ENCODE measurements around the gene HOXA9. TPM values are rescaled to one million over a fixed set of nuclear protein-coding genes. Genes with fewer than 3 reads are reported as not detected.

The HOXA9 gene
- polyA plus RNA-seq, 2 of the 4 experiments (the other 2 are of a cell fraction): 1.4 TPM

- H3K4me2 ChIP-seq: no peak overlapping the region
- DNase-seq (ENCODE audit: low read depth in 1 of 2, low spot score in 1 of 2): no peak
- ATAC-seq: no peak
- CTCF ChIA-PET: interaction anchor here (0.9 to 3.8 kb wide), 9 partner anchors 10 to 446 kb away, joined by 3 to 22 read pairs (median 4); partner anchors contain the start of gene HOXA5
- H3K27ac ChIP-seq: no peak overlapping the region
- no peak for FAIRE-seq
- TF ChIP-seq POLR2A (IDR thresholded peaks at IDR 0.05; ENCODE audit: low read length) (no peak), CTCF (IDR thresholded peaks at IDR 0.05) (no peak), JUNB (IDR thresholded peaks at IDR 0.05) (no peak), HMGXB4 (CRISPR knock-in tag; IDR thresholded peaks at IDR 0.05; ENCODE audit: borderline replicate concordance) (no peak), ZC3H11A (IDR thresholded peaks at IDR 0.05) (no peak), CHD4 (IDR thresholded peaks at IDR 0.05; ENCODE audit: borderline replicate concordance) (no peak), ESRRA (IDR thresholded peaks at IDR 0.05; ENCODE audit: borderline replicate concordance, low read length) (no peak), RNF2 (IDR thresholded peaks at IDR 0.05; ENCODE audit: borderline replicate concordance, low read depth) (no peak), HOXB5 (CRISPR knock-in tag; IDR thresholded peaks at IDR 0.05) (no peak), CEBPB (IDR thresholded peaks at IDR 0.05) (no peak), HOXB13 (CRISPR knock-in tag; IDR thresholded peaks at IDR 0.05; ENCODE audit: low read depth) (no peak), CBX2 (IDR thresholded peaks at IDR 0.05; ENCODE audit: borderline replicate concordance, low read depth) (no peak)
- no peaks in the 10 kb centered on the region for H3K9me3 ChIP-seq
- peaks cover 42% of the 10 kb centered on the region for H3K4me1 ChIP-seq
- 75% methylated on average over 2 of the region's 2 CpGs for WGBS (ENCODE audit: missing lambda C conversion rate)
- no peak overlapping the region for H3K4me3 ChIP-seq
- POLR2A ChIA-PET: interaction anchor here (1.1 to 2.2 kb wide), 2 partner anchors 17 to 18 kb away, joined by 5 to 13 read pairs; no protein-coding TSS in a partner anchor
These were observed 33.1 kb downstream of the HOXA9 start for GRCh38 chr7:27132214-27132613.

GRCh38 chr7:27131390-27131819, 33.9 kb downstream of the HOXA9 start:
- no peak for FAIRE-seq
- TF ChIP-seq FOSB (CRISPR knock-in tag; IDR thresholded peaks at IDR 0.05) (no peak), ESRRA (IDR thresholded peaks at IDR 0.05; ENCODE audit: borderline replicate concordance, low read length) (no peak), MYC (IDR thresholded peaks at IDR 0.05; ENCODE audit: borderline replicate concordance, low read length) (no peak), HOXB13 (CRISPR knock-in tag; IDR thresholded peaks at IDR 0.05; ENCODE audit: low read depth) (no peak), HEYL (CRISPR knock-in tag; IDR thresholded peaks at IDR 0.05) (no peak), EHF (CRISPR knock-in tag; IDR thresholded peaks at IDR 0.05) (no peak), CEBPB (IDR thresholded peaks at IDR 0.05) (no peak), ZFP36 (IDR thresholded peaks at IDR 0.05; ENCODE audit: borderline replicate concordance, partially characterized antibody) (no peak), MAZ (IDR thresholded peaks at IDR 0.05; ENCODE audit: borderline replicate concordance, low read depth, low read length) (no peak), JUN (IDR thresholded peaks at IDR 0.05) (no peak), JUNB (IDR thresholded peaks at IDR 0.05) (no peak), EP300 (IDR thresholded peaks at IDR 0.05) (no peak), KDM1A (IDR thresholded peaks at IDR 0.05; ENCODE audit: low read depth) (no peak), HOXA7 (CRISPR knock-in tag; IDR thresholded peaks at IDR 0.05) (no peak), FOSL2 (IDR thresholded peaks at IDR 0.05) (no peak), FOSL2 (CRISPR knock-in tag; IDR thresholded peaks at IDR 0.05) (no peak), HOXB5 (CRISPR knock-in tag; IDR thresholded peaks at IDR 0.05) (no peak), RNF2 (IDR thresholded peaks at IDR 0.05; ENCODE audit: borderline replicate concordance, low read depth) (no peak), TFCP2L1 (CRISPR knock-in tag; IDR thresholded peaks at IDR 0.05) (no peak), ZNF302 (CRISPR knock-in tag; IDR thresholded peaks at IDR 0.05) (no peak)

More at GRCh38 chr7:27131390-27131819, 33.9 kb downstream of the HOXA9 start:
- ChIA-PET POLR2A (interaction anchor here (1.1 to 2.2 kb wide), 6 partner anchors 9 to 267 kb away, joined by 3 to 13 read pairs (median 6); partner anchors contain the start of gene SKAP2), CTCF (interaction anchor here (0.6 to 3.8 kb wide), 12 partner anchors 9 to 452 kb away, joined by 3 to 22 read pairs (median 4); partner anchors contain the start of gene HOXA5)
- no peak; a peak in 2 of 6 replicates for ATAC-seq
- H3K4me2 ChIP-seq: peak overlapping the region; percentile 59
- peaks cover 35% of the 10 kb centered on the region for H3K4me1 ChIP-seq
- peak overlapping the region; percentile 54 for H3K4me3 ChIP-seq
- no peak for DNase-seq (ENCODE audit: low read depth in 1 of 2, low spot score in 1 of 2)
- WGBS (ENCODE audit: missing lambda C conversion rate): 78% methylated on average over 12 of the region's 12 CpGs
- no peaks in the 10 kb centered on the region for H3K9me3 ChIP-seq
- H3K27ac ChIP-seq: peak overlapping the region; percentile 74 to 95

All from A549 (cell line).